ENCODE results near the gene STK38. TPM values are rescaled to one million over a fixed set of nuclear protein-coding genes. Genes with fewer than 3 reads are reported as not detected.

Gene STK38
- total and polyA plus RNA-seq, 9 of the 15 experiments (the other 6 are each of a cell fraction or from before 2014, with no cell fraction given): 5.7 to 28.7 (median 19.5) TPM

DNA sequence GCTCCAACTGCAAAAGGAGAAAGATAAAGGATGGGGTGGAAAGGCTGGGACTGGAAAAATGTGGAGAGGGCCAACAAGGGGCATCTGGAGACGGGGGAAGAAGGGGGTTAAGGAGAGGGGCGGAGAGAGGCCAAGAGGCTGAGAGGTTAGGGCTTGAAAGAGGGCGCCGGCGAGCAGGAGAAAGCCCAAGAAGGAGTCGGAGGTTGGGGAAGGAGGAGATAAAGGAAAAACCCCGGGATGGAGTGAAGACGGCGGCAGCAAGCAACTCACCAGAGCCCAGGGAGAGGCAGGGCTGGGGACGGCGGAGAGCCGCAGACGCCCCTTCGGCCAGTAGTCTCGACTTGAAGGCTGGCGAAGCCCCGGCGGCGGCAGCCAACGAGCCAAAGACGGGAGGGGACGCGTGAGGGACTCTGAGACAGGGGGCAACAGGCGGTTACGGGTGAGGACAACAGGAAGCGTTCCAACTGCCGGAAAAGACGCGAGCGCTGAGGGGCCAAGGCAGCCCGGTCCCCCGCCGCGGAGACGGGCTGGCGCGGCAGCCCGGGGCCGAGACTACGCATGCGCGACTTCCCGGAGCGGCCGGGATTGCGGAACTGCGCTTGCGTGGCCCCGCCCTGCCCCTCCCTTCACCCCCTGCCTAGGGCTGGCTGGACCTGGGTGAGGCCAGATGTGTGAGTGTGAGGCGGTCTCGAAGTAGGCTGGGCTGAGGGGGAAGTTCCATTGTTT is at the start of gene STK38 (continued):
- TF ChIP-seq, protein P1, sequence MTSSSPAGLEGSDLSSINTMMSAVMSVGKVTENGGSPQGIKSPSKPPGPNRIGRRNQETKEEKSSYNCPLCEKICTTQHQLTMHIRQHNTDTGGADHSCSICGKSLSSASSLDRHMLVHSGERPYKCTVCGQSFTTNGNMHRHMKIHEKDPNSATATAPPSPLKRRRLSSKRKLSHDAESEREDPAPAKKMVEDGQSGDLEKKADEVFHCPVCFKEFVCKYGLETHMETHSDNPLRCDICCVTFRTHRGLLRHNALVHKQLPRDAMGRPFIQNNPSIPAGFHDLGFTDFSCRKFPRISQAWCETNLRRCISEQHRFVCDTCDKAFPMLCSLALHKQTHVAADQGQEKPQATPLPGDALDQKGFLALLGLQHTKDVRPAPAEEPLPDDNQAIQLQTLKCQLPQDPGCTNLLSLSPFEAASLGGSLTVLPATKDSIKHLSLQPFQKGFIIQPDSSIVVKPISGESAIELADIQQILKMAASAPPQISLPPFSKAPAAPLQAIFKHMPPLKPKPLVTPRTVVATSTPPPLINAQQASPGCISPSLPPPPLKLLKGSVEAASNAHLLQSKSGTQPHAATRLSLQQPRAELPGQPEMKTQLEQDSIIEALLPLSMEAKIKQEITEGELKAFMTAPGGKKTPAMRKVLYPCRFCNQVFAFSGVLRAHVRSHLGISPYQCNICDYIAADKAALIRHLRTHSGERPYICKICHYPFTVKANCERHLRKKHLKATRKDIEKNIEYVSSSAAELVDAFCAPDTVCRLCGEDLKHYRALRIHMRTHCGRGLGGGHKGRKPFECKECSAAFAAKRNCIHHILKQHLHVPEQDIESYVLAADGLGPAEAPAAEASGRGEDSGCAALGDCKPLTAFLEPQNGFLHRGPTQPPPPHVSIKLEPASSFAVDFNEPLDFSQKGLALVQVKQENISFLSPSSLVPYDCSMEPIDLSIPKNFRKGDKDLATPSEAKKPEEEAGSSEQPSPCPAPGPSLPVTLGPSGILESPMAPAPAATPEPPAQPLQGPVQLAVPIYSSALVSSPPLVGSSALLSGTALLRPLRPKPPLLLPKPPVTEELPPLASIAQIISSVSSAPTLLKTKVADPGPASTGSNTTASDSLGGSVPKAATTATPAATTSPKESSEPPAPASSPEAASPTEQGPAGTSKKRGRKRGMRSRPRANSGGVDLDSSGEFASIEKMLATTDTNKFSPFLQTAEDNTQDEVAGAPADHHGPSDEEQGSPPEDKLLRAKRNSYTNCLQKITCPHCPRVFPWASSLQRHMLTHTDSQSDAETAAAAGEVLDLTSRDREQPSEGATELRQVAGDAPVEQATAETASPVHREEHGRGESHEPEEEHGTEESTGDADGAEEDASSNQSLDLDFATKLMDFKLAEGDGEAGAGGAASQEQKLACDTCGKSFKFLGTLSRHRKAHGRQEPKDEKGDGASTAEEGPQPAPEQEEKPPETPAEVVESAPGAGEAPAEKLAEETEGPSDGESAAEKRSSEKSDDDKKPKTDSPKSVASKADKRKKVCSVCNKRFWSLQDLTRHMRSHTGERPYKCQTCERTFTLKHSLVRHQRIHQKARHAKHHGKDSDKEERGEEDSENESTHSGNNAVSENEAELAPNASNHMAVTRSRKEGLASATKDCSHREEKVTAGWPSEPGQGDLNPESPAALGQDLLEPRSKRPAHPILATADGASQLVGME (CRISPR knock-in tag; IDR thresholded peaks at IDR 0.05): peak; percentile 69; the same call in 1 of the 2 replicates
- TF ChIP-seq POLR2A (conservative IDR thresholded peaks at IDR 0.05): peak; percentile 97
- TF ChIP-seq CTBP1 (IDR thresholded peaks at IDR 0.05; ENCODE audit: borderline replicate concordance): peak; percentile 67
- TF ChIP-seq HMGN3 (IDR thresholded peaks at IDR 0.05; ENCODE audit: borderline replicate concordance, extremely low read depth, insufficient read length, low read depth, low read length): peak; percentile 93
- TF ChIP-seq FOXP1 (CRISPR knock-in tag; IDR thresholded peaks at IDR 0.05): 0 out of 2 replicates have a peak, but pooled peaks have one; percentile 24
- TF ChIP-seq ELF4 (CRISPR knock-in tag; IDR thresholded peaks at IDR 0.05): peak; percentile 74
- TF ChIP-seq SLC30A9 (CRISPR knock-in tag; IDR thresholded peaks at IDR 0.05): no peak
- TF ChIP-seq ZC3H11A (IDR thresholded peaks at IDR 0.05; ENCODE audit: low read depth, low read length): no peak
- TF ChIP-seq ZNF197 (CRISPR knock-in tag; IDR thresholded peaks at IDR 0.05; ENCODE audit: low read depth): no peak
- TF ChIP-seq NCOR1 (IDR thresholded peaks at IDR 0.05): no peak
- TF ChIP-seq, protein P2, sequence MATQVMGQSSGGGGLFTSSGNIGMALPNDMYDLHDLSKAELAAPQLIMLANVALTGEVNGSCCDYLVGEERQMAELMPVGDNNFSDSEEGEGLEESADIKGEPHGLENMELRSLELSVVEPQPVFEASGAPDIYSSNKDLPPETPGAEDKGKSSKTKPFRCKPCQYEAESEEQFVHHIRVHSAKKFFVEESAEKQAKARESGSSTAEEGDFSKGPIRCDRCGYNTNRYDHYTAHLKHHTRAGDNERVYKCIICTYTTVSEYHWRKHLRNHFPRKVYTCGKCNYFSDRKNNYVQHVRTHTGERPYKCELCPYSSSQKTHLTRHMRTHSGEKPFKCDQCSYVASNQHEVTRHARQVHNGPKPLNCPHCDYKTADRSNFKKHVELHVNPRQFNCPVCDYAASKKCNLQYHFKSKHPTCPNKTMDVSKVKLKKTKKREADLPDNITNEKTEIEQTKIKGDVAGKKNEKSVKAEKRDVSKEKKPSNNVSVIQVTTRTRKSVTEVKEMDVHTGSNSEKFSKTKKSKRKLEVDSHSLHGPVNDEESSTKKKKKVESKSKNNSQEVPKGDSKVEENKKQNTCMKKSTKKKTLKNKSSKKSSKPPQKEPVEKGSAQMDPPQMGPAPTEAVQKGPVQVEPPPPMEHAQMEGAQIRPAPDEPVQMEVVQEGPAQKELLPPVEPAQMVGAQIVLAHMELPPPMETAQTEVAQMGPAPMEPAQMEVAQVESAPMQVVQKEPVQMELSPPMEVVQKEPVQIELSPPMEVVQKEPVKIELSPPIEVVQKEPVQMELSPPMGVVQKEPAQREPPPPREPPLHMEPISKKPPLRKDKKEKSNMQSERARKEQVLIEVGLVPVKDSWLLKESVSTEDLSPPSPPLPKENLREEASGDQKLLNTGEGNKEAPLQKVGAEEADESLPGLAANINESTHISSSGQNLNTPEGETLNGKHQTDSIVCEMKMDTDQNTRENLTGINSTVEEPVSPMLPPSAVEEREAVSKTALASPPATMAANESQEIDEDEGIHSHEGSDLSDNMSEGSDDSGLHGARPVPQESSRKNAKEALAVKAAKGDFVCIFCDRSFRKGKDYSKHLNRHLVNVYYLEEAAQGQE (IDR thresholded peaks at IDR 0.05; ENCODE audit: borderline replicate concordance): peak; percentile 97
- TF ChIP-seq, protein P2 (CRISPR knock-in tag; IDR thresholded peaks at IDR 0.05; ENCODE audit: low read depth): peak; percentile 60; the same call in 1 of the 2 replicates
- TF ChIP-seq SUPT5H (IDR thresholded peaks at IDR 0.05): peak; percentile 97
- no peak for TF ChIP-seq TAF15 (IDR thresholded peaks at IDR 0.05; ENCODE audit: low read depth, low read length)
- TF ChIP-seq SMARCA5 (IDR thresholded peaks at IDR 0.05): peak; percentile 89

Measured in K562 (cell line).